ENCODE results near the gene YJU2.

The YJU2 gene

DNA sequence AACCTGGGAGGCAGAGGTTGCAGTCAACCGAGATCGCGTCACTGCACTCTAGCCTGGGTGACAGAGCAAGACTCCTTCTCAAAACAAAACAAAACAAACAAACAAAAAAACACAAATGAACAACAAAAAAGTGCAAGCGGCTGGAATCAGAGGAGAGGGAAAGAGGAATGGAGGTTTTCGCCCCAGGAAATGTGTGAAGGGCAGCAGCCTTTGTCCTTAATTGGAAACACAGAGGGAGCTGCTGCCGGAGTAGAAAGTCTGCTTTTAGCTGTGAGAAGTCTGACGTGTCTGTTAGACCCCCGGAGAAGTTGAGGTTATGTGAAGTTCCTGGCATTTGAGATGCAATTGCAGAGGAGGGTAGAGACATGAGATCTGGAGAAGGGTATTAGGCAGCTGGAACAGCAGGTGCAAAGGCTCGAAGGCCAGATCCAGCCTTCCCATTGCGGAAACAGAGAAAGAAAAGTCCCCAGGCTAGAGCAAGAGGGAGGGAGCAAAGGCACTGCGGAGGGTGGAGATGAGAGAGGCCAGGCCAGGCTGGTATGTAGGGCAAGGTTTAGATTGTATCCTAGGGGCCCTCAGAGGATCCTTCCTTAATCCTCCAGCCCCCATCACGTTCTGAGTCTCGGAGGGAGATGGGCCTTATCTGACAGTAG is 54.8 kb downstream of the YJU2 start:
- Histone ChIP-seq H3K4me3 (ENCODE audit: low read length, poor library complexity, severe bottlenecking) (no peak overlapping the region), H4K20me1 (ENCODE audit: insufficient read depth, low read length, poor library complexity, severe bottlenecking) (no peaks in the 10 kb centered on the region), H2AFZ (ENCODE audit: low read length) (peak overlapping the region; percentile 43; the same call in 1 of the 2 replicates), H3F3A (ENCODE audit: low read depth) (no peaks in the 10 kb centered on the region), H3K27me3 (ENCODE audit: insufficient read depth, low read length, poor library complexity, severe bottlenecking) (no peaks in the 10 kb centered on the region), H3K9me2 (replicated peaks; ENCODE audit: low read depth, low read length) (no peaks in the 10 kb centered on the region), H3K4me1 (ENCODE audit: insufficient read depth, low read length, poor library complexity, severe bottlenecking) (peaks cover 4% of the 10 kb centered on the region), H3K36me3 (ENCODE audit: insufficient read depth, low read length) (no peaks in the 10 kb centered on the region), H3K4me2 (ENCODE audit: low read depth, low read length, poor library complexity, severe bottlenecking) (no peak overlapping the region), H3K9ac (ENCODE audit: low read depth, low read length, poor library complexity, severe bottlenecking) (no peak overlapping the region), H3K9me3 (ENCODE audit: insufficient read depth, low read depth, low read length) (no peaks in the 10 kb centered on the region), H3K79me2 (ENCODE audit: insufficient read depth, low read length) (no peaks in the 10 kb centered on the region)
- TF ChIP-seq EZH2phosphoT487 (IDR thresholded peaks at IDR 0.05; ENCODE audit: borderline replicate concordance) = no peak
- TF ChIP-seq CTCF (conservative IDR thresholded peaks at IDR 0.05; ENCODE audit: low read length) = no peak

- no peaks in the 10 kb centered on the region for H4K20me1 ChIP-seq (ENCODE audit: insufficient read depth, low read length, poor library complexity, severe bottlenecking)
- H3K4me2 ChIP-seq (ENCODE audit: low read depth, low read length, poor library complexity, severe bottlenecking) = no peak within 1 kb of the TSS
- no peaks in the 10 kb centered on the region for H3K9me2 ChIP-seq (replicated peaks; ENCODE audit: low read depth, low read length)
- H2AFZ ChIP-seq (ENCODE audit: low read length) = peak within 1 kb of the TSS; percentile 43; the same call in 1 of the 2 replicates
- H3K9ac ChIP-seq (ENCODE audit: low read depth, low read length, poor library complexity, severe bottlenecking) = no peak within 1 kb of the TSS
- peaks cover 4% of the 10 kb centered on the region for H3K4me1 ChIP-seq (ENCODE audit: insufficient read depth, low read length, poor library complexity, severe bottlenecking)
- H3K9me3 ChIP-seq (ENCODE audit: insufficient read depth, low read depth, low read length) = no peaks in the 10 kb centered on the region
- TF ChIP-seq CTCF (conservative IDR thresholded peaks at IDR 0.05; ENCODE audit: low read length) (no peak), EZH2phosphoT487 (IDR thresholded peaks at IDR 0.05; ENCODE audit: borderline replicate concordance) (no peak)
- no peaks in the 10 kb centered on the region for H3F3A ChIP-seq (ENCODE audit: low read depth)
- no peaks in the 10 kb centered on the region for H3K36me3 ChIP-seq (ENCODE audit: insufficient read depth, low read length)
- H3K79me2 ChIP-seq (ENCODE audit: insufficient read depth, low read length) = no peaks in the 10 kb centered on the region
- H3K27me3 ChIP-seq (ENCODE audit: insufficient read depth, low read length, poor library complexity, severe bottlenecking) = no peaks in the 10 kb centered on the region
- no peak within 1 kb of the TSS for H3K4me3 ChIP-seq (ENCODE audit: low read length, poor library complexity, severe bottlenecking)
These were observed 55.4 kb downstream of the YJU2 start, which contains the start of gene TMIGD2 for GRCh38 chr19:4302243-4302640. TSS of gene TMIGD2 (minus strand) at chr19:4302389. CDS start at chr19:4302385, 4 bp downstream.

- Histone ChIP-seq H3K4me1 (ENCODE audit: insufficient read depth, low read length, poor library complexity, severe bottlenecking) (peaks cover 4% of the 10 kb centered on the region), H4K20me1 (ENCODE audit: insufficient read depth, low read length, poor library complexity, severe bottlenecking) (no peaks in the 10 kb centered on the region), H3F3A (ENCODE audit: low read depth) (no peaks in the 10 kb centered on the region), H3K27me3 (ENCODE audit: insufficient read depth, low read length, poor library complexity, severe bottlenecking) (no peaks in the 10 kb centered on the region), H2AFZ (ENCODE audit: low read length) (peak overlapping the region; percentile 24), H3K4me2 (ENCODE audit: low read depth, low read length, poor library complexity, severe bottlenecking) (peak overlapping the region; percentile 18), H3K9ac (ENCODE audit: low read depth, low read length, poor library complexity, severe bottlenecking) (no peak overlapping the region), H3K4me3 (ENCODE audit: low read length, poor library complexity, severe bottlenecking) (peak overlapping the region; percentile 68), H3K9me2 (replicated peaks; ENCODE audit: low read depth, low read length) (no peaks in the 10 kb centered on the region), H3K9me3 (ENCODE audit: insufficient read depth, low read depth, low read length) (no peaks in the 10 kb centered on the region), H3K36me3 (ENCODE audit: insufficient read depth, low read length) (no peaks in the 10 kb centered on the region), H3K79me2 (ENCODE audit: insufficient read depth, low read length) (no peaks in the 10 kb centered on the region)
- TF ChIP-seq EZH2phosphoT487 (IDR thresholded peaks at IDR 0.05; ENCODE audit: borderline replicate concordance) (no peak), CTCF (conservative IDR thresholded peaks at IDR 0.05; ENCODE audit: low read length) (no peak)
These were observed 57.1 kb downstream of the YJU2 start for GRCh38 chr19:4303819-4304537.
